H1 (cell line): ENCODE results near the gene UPF2. TPM values are rescaled to one million over a fixed set of nuclear protein-coding genes. Genes with fewer than 3 reads are reported as not detected.

Experiments used
- CTCF ChIA-PET: fragments of 300-600 bp; sonication (Branson Sonifier 250); formaldehyde crosslinking; loops from one replicate; lab custom pipeline; 2021; ENCODE audit not compliant: partially characterized antibody; lab: Charles Lee
- POLR2A ChIA-PET: fragments of 300-600 bp; sonication (Branson Sonifier 250); formaldehyde crosslinking; loops from one replicate; lab custom pipeline; 2021; ENCODE audit warnings: inconsistent platforms; ENCODE audit not compliant: partially characterized antibody; lab: Charles Lee
- DNase-seq, 2 experiments: peaks; one replicate each; pipeline versions ENCODE4 v3.0.0 to v3.0.0-alpha.2; 2010 to 2022; ENCODE audit warnings: low spot score in 2 of 2, low read depth in 1 of 2, mixed read lengths in 1 of 2
- FAIRE-seq: peaks from 2 replicates; lab custom pipeline; 2011; peaks lifted over from hg19 to GRCh38; lab: Jason Lieb, UNC
- H2AFZ ChIP-seq: 2 replicates; pipeline ENCODE4 v1.8.1; 2012; ENCODE audit warnings: low read length, inconsistent platforms
- H2AK5ac ChIP-seq: 2 replicates; pipeline ENCODE4 v1.6.1; 2013; ENCODE audit warnings: low read depth, low read length
- H2BK120ac ChIP-seq: replicated peaks from 2 replicates; pipeline ENCODE3; 2013; ENCODE audit warnings: low read depth, low read length, inconsistent platforms
- H2BK12ac ChIP-seq: 2 replicates; pipeline ENCODE4 v1.6.1; 2013; ENCODE audit warnings: low read depth, low read length
- H2BK15ac ChIP-seq: 2 replicates; pipeline ENCODE4 v1.6.1; 2013; ENCODE audit warnings: low read length
- H2BK20ac ChIP-seq: 2 replicates; pipeline ENCODE4 v1.6.1; 2013; ENCODE audit warnings: low read length
- H2BK5ac ChIP-seq: 2 replicates; pipeline ENCODE4 v1.6.1; 2013; ENCODE audit warnings: low read depth, low read length
- H3K14ac ChIP-seq: 2 replicates; pipeline ENCODE4 v1.6.1; 2013; ENCODE audit warnings: inconsistent platforms; ENCODE audit not compliant: insufficient read length
- H3K18ac ChIP-seq: 2 replicates; pipeline ENCODE4 v1.6.1; 2013; ENCODE audit warnings: low read length; ENCODE audit errors: extremely low read depth
- H3K23ac ChIP-seq: 2 replicates; pipeline ENCODE4 v1.6.1; 2013; ENCODE audit warnings: inconsistent platforms; ENCODE audit not compliant: insufficient read length
- H3K23me2 ChIP-seq: 2 replicates; pipeline ENCODE4 v1.6.1; 2013; ENCODE audit warnings: low read depth, low read length
- H3K27ac ChIP-seq: 2 replicates; pipeline ENCODE4 v1.6.1; 2011; ENCODE audit warnings: low read depth, low read length, inconsistent platforms
- H3K27me3 ChIP-seq, 4 experiments: replicated peaks in 1 of 4; 1 replicate in 1 of 4; 2 replicates in 3 of 4; pipeline versions ENCODE4 v1.6.1 to v1.8.1; 2011 to 2013; ENCODE audit warnings: low read length in 3 of 4, mild to moderate bottlenecking in 3 of 4, inconsistent platforms in 2 of 4, mixed read lengths in 2 of 4, moderate library complexity in 1 of 4; ENCODE audit not compliant: control insufficient read depth in 3 of 4, insufficient read depth in 3 of 4; ENCODE audit errors: extremely low read depth in 1 of 4
- H3K36me3 ChIP-seq, 4 experiments: 2 replicates each; pipeline versions ENCODE4 v1.6.1 to v1.8.1; 2011 to 2013; ENCODE audit warnings: mild to moderate bottlenecking in 4 of 4, low read length in 3 of 4, moderate library complexity in 2 of 4, control low read depth in 1 of 4, inconsistent platforms in 1 of 4; ENCODE audit not compliant: insufficient read depth in 4 of 4, control insufficient read depth in 2 of 4
- H3K4ac ChIP-seq: replicated peaks from 2 replicates; pipeline ENCODE3; 2013; ENCODE audit warnings: low read length, low read depth, mixed read lengths, inconsistent platforms; ENCODE audit not compliant: insufficient read length
- H3K4me1 ChIP-seq, 4 experiments: replicated peaks in 1 of 4; 1 replicate in 1 of 4; 2 replicates in 3 of 4; pipeline versions ENCODE4 v1.6.1 to v1.8.1; 2011 to 2013; ENCODE audit warnings: low read length in 3 of 4, inconsistent platforms in 2 of 4, mixed read lengths in 1 of 4; ENCODE audit not compliant: insufficient read depth in 4 of 4, control insufficient read depth in 3 of 4
- H3K4me2 ChIP-seq, 2 experiments: 2 replicates each; pipeline versions ENCODE4 v1.6.1 to v1.8.1; 2011 to 2013; ENCODE audit warnings: low read depth in 2 of 2, low read length in 2 of 2, control low read depth in 1 of 2, inconsistent platforms in 1 of 2, mild to moderate bottlenecking in 1 of 2; ENCODE audit not compliant: insufficient read depth in 1 of 2
- H3K4me3 ChIP-seq, 4 experiments: fragments of 200-600, 300-600 bp in 1 of 4; sonication (generic), shearing (Covaris generic), sonication (Bioruptor Twin) in 1 of 4; 2 replicates each; pipeline versions ENCODE4 v1.5.1 to v1.8.1; 2011 to 2016; ENCODE audit warnings: low read length in 4 of 4, low read depth in 3 of 4, control low read depth in 2 of 4, inconsistent platforms in 2 of 4, mild to moderate bottlenecking in 2 of 4, mixed read lengths in 1 of 4, moderate library complexity in 1 of 4; ENCODE audit not compliant: insufficient read depth in 2 of 4; ENCODE audit errors: extremely low read depth in 1 of 4
- H3K56ac ChIP-seq: replicated peaks from 2 replicates; pipeline ENCODE3; 2013; ENCODE audit warnings: low read depth, mild to moderate bottlenecking, mixed read lengths, low read length, inconsistent platforms; ENCODE audit not compliant: insufficient read length
- H3K79me1 ChIP-seq: 2 replicates; pipeline ENCODE4 v1.6.1; 2013; ENCODE audit warnings: low read depth, low read length, control low read depth
- H3K79me2 ChIP-seq, 2 experiments: 2 replicates each; pipeline versions ENCODE4 v1.6.1 to v1.8.1; 2012 to 2013; ENCODE audit warnings: low read length in 2 of 2, mild to moderate bottlenecking in 2 of 2, inconsistent platforms in 1 of 2; ENCODE audit not compliant: insufficient read depth in 2 of 2, control insufficient read depth in 1 of 2
- H3K9ac ChIP-seq, 4 experiments: replicated peaks in 1 of 4; 1 replicate in 1 of 4; 2 replicates in 3 of 4; pipeline versions ENCODE4 v1.6.1 to v1.8.1; 2011 to 2013; ENCODE audit warnings: low read depth in 3 of 4, low read length in 3 of 4, control low read depth in 2 of 4, mild to moderate bottlenecking in 2 of 4, moderate library complexity in 2 of 4, inconsistent platforms in 1 of 4; ENCODE audit errors: extremely low read depth in 1 of 4
- H3K9me3 ChIP-seq, 2 experiments: 2 replicates each; pipeline versions ENCODE4 v1.6.1 to v1.8.1; 2012 to 2013; ENCODE audit warnings: mild to moderate bottlenecking in 2 of 2, moderate library complexity in 2 of 2, control low read depth in 1 of 2, inconsistent platforms in 1 of 2, low read depth in 1 of 2, low read length in 1 of 2, mixed read lengths in 1 of 2; ENCODE audit not compliant: insufficient read depth in 2 of 2
- H4K20me1 ChIP-seq, 2 experiments: replicated peaks in 1 of 2; 2 replicates each; pipeline versions ENCODE3 to v1.8.1; 2011 to 2013; ENCODE audit warnings: inconsistent platforms in 2 of 2, low read length in 2 of 2, mild to moderate bottlenecking in 1 of 2; ENCODE audit not compliant: insufficient read depth in 2 of 2, control insufficient read depth in 1 of 2
- H4K5ac ChIP-seq: 2 replicates; pipeline ENCODE4 v1.6.1; 2013; ENCODE audit warnings: low read length, low read depth, mixed read lengths, inconsistent platforms; ENCODE audit not compliant: insufficient read length
- H4K8ac ChIP-seq: 2 replicates; pipeline ENCODE4 v1.8.0; 2013; ENCODE audit warnings: mild to moderate bottlenecking, moderate library complexity, low read length, inconsistent platforms; ENCODE audit not compliant: insufficient read depth; ENCODE audit errors: extremely low read depth
- H4K91ac ChIP-seq: replicated peaks from 2 replicates; pipeline ENCODE3; 2013; ENCODE audit warnings: low read length, mixed read lengths, inconsistent platforms; ENCODE audit not compliant: insufficient read length
- PHF8 ChIP-seq: fragments of 200-600 bp; sonication (generic); conservative IDR thresholded peaks from 2 replicates; pipeline ENCODE4 v1.7.1; 2012; ENCODE audit warnings: low read depth, mild to moderate bottlenecking, inconsistent platforms, low read length, moderate library complexity
- SIN3A ChIP-seq, 2 experiments: IDR thresholded peaks in 1 of 2; conservative IDR thresholded peaks in 1 of 2; 2 replicates each; pipeline ENCODE4 v1.6.1; 2011 to 2012; ENCODE audit warnings: low read length in 2 of 2, improper control_type of control experiment in 1 of 2, low read depth in 1 of 2, mild to moderate bottlenecking in 1 of 2
- SP4 ChIP-seq: IDR thresholded peaks from 2 replicates; pipeline ENCODE4 v1.6.1; 2012; ENCODE audit warnings: low read length, inconsistent platforms
- TAF7 ChIP-seq: optimal IDR thresholded peaks from 2 replicates; pipeline ENCODE3; 2011; ENCODE audit warnings: low read depth, mild to moderate bottlenecking, inconsistent platforms, low read length, moderate library complexity, borderline replicate concordance
- WGBS, 2 experiments: shearing (Covaris generic) in 1 of 2; methylation state at CpG; one replicate each; pipeline versions ENCODE4 v1.1.6 to v1.1.7; 2013 to 2015; ENCODE audit warnings: low lambda C conversion rate in 2 of 2, mixed read lengths in 2 of 2, inconsistent platforms in 1 of 2, low coverage in 1 of 2, missing lambda C conversion rate in 1 of 2; ENCODE audit not compliant: insufficient replicate concordance in 2 of 2, insufficient coverage in 1 of 2, insufficient read length in 1 of 2; ENCODE audit errors: extremely low coverage in 1 of 2, missing lambda C conversion rate in 1 of 2; 5-methylcytosine and 5-hydroxymethylcytosine counted together
- polyA plus RNA-seq, 7 experiments: library from polyadenylated mRNA; depleted of rRNA in 3 of 7; stranded (reverse) in 5 of 7; unstranded in 2 of 7; fragments of >200 nt in 5 of 7; fragments of 200-250 nt in 2 of 7; gene quantifications; 1 replicate in 5 of 7; 2 replicates in 1 of 7; 4 replicates in 1 of 7; pipeline versions ENCODE4 v1.2.1 to v1.2.3, GENCODE V29; 2011 to 2013; ENCODE audit warnings: missing spikeins in 2 of 7, mixed read lengths in 2 of 7
- total RNA-seq: library from RNA; stranded (reverse); fragmentation: NEBNext Ultra II Directional; extraction: Animal tissue kit (Norgen Biotek cat#: 25700); gene quantifications from 2 replicates; pipeline ENCODE4 v1.2.1, GENCODE V29; 2021

Gene UPF2
- total and polyA plus RNA-seq, 2 of the 8 experiments (the other 6 are each of a cell fraction or from before 2014, with no cell fraction given): 6.2 to 32.8 TPM

DNA sequence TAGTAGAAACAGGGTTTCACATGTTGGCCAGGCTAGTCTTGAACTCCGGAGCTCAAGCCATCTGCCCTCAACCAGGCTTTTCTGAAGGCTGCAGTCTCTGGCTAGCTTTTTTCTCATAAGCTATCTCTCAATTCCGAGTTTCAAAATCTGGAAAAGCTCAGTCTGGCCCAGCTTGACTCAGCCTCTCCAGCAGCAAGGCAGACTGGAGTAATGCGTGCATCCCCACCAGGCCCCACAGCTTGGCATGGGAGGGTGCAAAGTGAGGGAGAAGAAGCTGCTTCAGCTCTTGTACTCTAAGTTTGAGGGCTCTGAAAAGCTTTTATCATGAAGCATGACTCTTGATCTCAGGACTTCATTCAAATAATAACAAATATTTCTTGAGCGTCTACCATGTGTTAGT lies 30.9 kb upstream of the UPF2 start:
- Histone ChIP-seq H3K9ac (no peak overlapping the region), H3K79me2 (peaks cover 9 to 42% of the 10 kb centered on the region in 2 experiments; a peak in 3 of 4 replicates), H3K27me3 (no peaks in the 10 kb centered on the region), H4K5ac (no peak overlapping the region), H3K4ac (no peak overlapping the region), H2AK5ac (no peak overlapping the region), H2BK5ac (no peak overlapping the region), H3K14ac (no peak overlapping the region), H3K4me2 (no peak overlapping the region), H3K36me3 (peaks cover 0 to 11% (median 0%) of the 10 kb centered on the region in 4 experiments; a peak in 3 of 8 replicates), H2AFZ (no peak overlapping the region), H4K20me1 (no peaks in the 10 kb centered on the region), H3K27ac (no peak overlapping the region), H2BK120ac (no peak overlapping the region), H3K4me3 (no peak overlapping the region), H3K18ac (no peak overlapping the region), H4K91ac (no peak overlapping the region), H3K23ac (no peak overlapping the region), H3K56ac (no peak overlapping the region), H3K4me1 (peaks cover 0 to 7% (median 1%) of the 10 kb centered on the region in 4 experiments; a peak in 3 of 7 replicates), H2BK20ac (no peak overlapping the region), H2BK15ac (no peak overlapping the region), H4K8ac (no peak overlapping the region), H3K23me2 (no peaks in the 10 kb centered on the region), H3K9me3 (no peaks in the 10 kb centered on the region), H3K79me1 (peaks cover 15% of the 10 kb centered on the region), H2BK12ac (no peak overlapping the region)
- TF ChIP-seq TAF7 (no peak), SIN3A (conservative IDR thresholded peaks at IDR 0.05 in 1 of 2, IDR thresholded peaks at IDR 0.05 in 1 of 2; ENCODE audit: low read depth in 1 of 2, low read length in 2 of 2) (no peak), SP4 (no peak), PHF8 (no peak)
- FAIRE-seq (no peak), DNase-seq (no peak)
- WGBS, 2 experiments: 91% methylated on average over 4 of the region's 4 CpGs; no CpG with 5 or more reads in 1 of the 2 experiments
- POLR2A ChIA-PET: interaction anchor here (0.8 to 1.7 kb wide), 4 partner anchors 11 to 33 kb away, joined by 3 to 4 read pairs (median 4); no protein-coding TSS in a partner anchor
- CTCF ChIA-PET: no interaction called here
